Activated naive CD4-positive, alpha-beta T cell treated with anti-CD3 and anti-CD28 coated beads, Interleukin-2, amount 50 U/mL, for 72 hours (primary cell): ENCODE data around the gene GRK4. TPM values are rescaled to one million over a fixed set of nuclear protein-coding genes. Genes with fewer than 3 reads are reported as not detected.
"Not testable (repeated sequence)": the region's sequence is repeated elsewhere in the genome, so short reads cannot be mapped to it uniquely, and the experiment has no call there.

Source experiments
- ATAC-seq, 2 donors: fragments of 150-1000 bp; cut with Tn5 transposase; 2 replicates each; pipeline ENCODE4 v1.10.0; 2021; ENCODE audit warnings: mild to moderate bottlenecking in 2 of 2, moderate library complexity in 2 of 2
- DNase-seq, 2 donors: peaks; one replicate each; pipeline ENCODE4 v3.0.0; 2021 to 2022; ENCODE audit warnings: low spot score in 2 of 2
- H3K27ac Mint-ChIP-seq, 2 donors: one replicate each; pipeline ENCODE4 v1.8.0; 2022; ENCODE audit warnings: mild to moderate bottlenecking in 2 of 2, mixed read lengths in 2 of 2
- H3K36me3 Mint-ChIP-seq, 2 donors: one replicate each; pipeline ENCODE4 v1.8.0; 2022; ENCODE audit warnings: mixed read lengths in 2 of 2
- H3K9me3 Mint-ChIP-seq, 2 donors: one replicate each; pipeline ENCODE4 v1.8.0; 2022; ENCODE audit warnings: mixed read lengths in 2 of 2
- total RNA-seq, 2 donors: library from RNA; stranded (reverse); gene quantifications; one replicate each; pipeline ENCODE4 v1.2.3, GENCODE V29; 2022

Gene GRK4
- total RNA-seq, 2 donors from 2014 or later, result 2.9 to 7.2 TPM

DNA sequence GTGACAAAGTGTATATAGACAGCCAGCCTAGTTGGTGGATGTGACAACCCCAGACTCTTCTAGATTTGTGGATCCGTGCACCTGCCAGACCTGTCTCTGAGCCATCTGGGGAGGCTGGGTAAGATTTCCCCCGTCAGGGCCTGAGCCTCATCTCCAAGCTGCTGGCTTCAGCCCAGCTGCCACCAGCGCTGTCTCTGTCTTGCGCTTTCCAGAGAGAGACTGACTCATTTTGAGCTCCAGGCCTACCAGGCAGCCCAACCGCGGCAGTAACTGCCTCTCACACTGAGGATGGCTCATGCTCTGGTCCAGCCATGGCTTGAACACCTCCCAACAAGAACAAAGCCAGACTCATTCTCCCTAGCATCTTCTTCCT lies 26.6 kb upstream of the GRK4 start:
- DNase-seq (peak; percentile 61 to 78), ATAC-seq (peak; percentile 39 to 50)
- Mint-ChIP-seq H3K9me3 (no peaks in the 10 kb centered on the region), H3K36me3 (peaks cover 27 to 39% of the 10 kb centered on the region in 2 donors), H3K27ac (peak overlapping the region; percentile 96 to 99)

DNA sequence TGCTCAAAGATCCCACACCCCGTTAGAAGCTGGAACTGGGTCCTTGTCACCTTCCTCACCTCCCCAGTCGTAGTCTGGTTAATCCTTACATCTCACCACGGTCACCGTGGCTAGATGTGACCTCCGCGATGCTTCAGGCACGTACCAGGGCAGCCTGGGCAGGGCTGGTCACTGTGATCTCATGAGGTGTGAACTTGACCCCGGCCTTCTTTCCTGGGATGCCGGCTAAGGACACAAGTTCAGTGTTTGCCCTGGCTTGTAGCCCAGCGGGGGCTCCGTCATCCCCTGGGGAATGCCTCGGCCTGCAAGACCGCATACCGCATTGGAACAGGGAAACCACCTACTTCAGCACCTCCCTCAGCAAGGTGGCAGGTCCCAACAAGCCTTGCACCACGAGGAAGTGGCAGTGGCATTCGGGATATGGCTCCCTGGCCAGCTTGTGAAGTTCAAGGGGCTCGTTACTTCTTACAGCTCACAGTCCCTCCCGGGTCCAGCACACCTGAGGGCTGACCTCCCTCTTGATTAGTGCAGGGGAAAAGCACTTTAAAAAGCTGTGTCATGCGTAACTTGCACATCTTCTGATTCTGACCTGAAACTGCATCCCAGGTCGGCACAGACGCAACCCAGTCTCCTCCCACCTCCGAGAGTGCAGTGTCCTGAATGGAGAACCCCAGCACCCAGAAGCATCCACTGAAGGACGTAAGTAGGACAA lies 26.1 kb upstream of the GRK4 start:
- ATAC-seq (peak in 1 of 2 donors; percentile 0), DNase-seq (peak in 1 of 2 donors; percentile 71)
- Mint-ChIP-seq H3K36me3 (peaks cover 23 to 40% of the 10 kb centered on the region in 2 donors), H3K27ac (peak overlapping the region; percentile 96 to 99), H3K9me3 (no peaks in the 10 kb centered on the region)

DNA sequence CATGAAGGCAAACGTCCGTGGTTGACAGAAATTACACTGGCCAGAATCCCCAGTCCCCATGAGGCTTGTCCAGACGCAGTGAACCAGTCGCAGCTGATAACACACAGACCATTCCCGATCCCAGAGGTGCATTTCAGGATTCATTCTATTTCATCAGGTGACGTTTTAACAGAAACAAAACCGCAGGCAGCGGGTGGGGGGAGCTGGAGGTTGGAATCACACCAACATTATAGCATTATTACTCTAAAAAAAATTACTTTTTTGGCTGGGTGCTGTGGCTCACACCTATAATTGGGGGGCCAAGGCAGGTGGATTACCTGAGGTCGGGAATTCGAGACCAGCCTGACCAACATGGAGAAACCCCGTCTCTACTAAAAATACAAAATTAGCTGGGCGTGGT lies 25.4 kb upstream of the GRK4 start:
- DNase-seq (peak in 1 of 2 donors; percentile 34), ATAC-seq (no peak)
- no peaks in the 10 kb centered on the region for H3K9me3 Mint-ChIP-seq
- H3K36me3 Mint-ChIP-seq, result peaks cover 20 to 40% of the 10 kb centered on the region in 2 donors
- H3K27ac Mint-ChIP-seq, result peak overlapping the region; percentile 96 to 99

DNA sequence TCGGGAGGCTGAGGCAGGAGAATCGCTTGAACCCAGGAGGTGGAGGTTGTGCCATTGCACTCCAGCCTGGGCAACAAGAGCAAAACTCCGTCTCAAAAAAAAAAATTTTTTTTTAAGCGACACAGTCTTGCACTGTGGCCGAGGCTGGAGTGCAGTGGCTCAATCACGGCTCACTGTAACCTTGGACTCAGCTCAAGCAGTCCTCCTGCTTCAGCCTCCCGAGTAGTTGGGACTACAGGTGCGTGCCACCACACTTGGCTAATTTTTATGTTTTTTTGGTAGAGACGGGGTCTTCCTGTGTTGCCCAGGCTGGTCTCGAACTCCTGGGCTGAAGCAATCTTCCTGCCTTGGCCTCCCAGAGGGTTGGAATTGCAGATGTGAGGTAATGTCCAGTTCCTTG lies 25.0 kb upstream of the GRK4 start:
- peak overlapping the region; percentile 57 to 91 for H3K27ac Mint-ChIP-seq
- peak in 1 of 2 donors; percentile 40 for DNase-seq
- H3K9me3 Mint-ChIP-seq, ATAC-seq: not testable (repeated sequence)
- peaks cover 16 to 36% of the 10 kb centered on the region in 2 donors for H3K36me3 Mint-ChIP-seq

DNA sequence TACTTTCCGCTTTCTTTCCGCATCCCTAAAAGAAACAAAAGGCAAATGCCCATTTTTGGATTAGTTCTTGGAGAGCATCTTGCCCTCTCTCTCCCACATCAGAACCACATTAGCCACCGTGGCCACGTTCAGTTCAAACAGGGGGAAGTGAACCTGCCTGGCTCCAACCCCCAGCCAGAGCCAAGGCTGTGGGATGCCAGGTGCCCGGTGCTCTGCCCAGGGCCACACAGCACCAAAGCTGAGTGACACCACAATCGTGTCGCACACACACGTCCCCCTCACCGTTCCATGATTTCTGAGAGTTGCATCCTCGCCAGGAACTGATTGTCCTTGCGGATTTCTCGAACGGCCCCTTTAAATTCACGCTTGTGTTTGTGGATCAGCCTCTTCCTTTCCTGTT lies 24.5 kb upstream of the GRK4 start:
- no peak for ATAC-seq
- Mint-ChIP-seq H3K9me3 (no peaks in the 10 kb centered on the region), H3K27ac (peak overlapping the region; percentile 72 to 91), H3K36me3 (peaks cover 16 to 35% of the 10 kb centered on the region in 2 donors)
- peak in 1 of 2 donors; percentile 47 for DNase-seq

DNA sequence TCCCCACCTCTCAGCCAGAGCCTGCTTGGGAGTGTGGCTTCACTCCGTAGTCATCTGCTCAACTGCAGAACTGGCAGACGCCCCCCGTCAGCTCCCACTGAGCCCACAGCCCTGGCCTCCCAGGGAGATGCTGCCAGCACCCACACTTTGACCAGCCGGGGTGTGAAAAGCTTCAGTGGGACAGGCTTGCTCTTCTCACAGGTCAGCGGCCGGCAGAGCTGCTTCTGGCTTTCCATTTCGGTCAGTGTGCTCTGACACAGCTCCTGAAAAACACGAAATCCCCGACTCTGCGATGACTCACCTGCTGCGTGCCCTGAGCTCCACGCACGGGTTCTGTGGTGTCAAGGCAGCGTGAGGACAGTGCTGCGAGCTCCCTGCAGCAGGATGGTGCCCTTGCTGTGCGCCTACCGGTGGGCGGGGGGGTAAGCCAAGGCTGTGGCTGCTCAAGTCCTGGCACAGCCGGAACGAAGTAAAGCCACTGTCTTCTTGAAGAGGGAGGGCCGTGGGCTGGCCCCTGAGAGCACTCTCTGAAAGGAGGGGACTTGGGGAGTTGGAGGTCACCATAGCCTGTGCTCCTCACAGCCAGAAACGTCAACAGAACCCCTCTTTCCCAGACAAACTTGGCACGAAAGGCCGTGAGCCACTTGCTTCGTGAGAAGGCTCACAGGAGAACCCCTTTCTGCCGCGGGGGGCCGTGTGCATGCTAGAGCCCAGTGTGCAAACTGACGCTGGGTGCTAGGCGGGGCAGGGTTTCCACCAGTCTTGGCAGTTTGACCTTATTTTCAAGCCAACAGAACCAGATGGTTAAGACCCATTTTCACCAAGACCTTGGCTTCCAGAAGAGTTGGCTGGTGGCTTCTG lies 23.8 kb upstream of the GRK4 start:
- DNase-seq (peak in 1 of 2 donors; percentile 59), ATAC-seq (no peak)
- Mint-ChIP-seq H3K27ac (peak overlapping the region; percentile 72 to 91), H3K36me3 (peaks cover 16 to 35% of the 10 kb centered on the region in 2 donors), H3K9me3 (no peaks in the 10 kb centered on the region)

DNA sequence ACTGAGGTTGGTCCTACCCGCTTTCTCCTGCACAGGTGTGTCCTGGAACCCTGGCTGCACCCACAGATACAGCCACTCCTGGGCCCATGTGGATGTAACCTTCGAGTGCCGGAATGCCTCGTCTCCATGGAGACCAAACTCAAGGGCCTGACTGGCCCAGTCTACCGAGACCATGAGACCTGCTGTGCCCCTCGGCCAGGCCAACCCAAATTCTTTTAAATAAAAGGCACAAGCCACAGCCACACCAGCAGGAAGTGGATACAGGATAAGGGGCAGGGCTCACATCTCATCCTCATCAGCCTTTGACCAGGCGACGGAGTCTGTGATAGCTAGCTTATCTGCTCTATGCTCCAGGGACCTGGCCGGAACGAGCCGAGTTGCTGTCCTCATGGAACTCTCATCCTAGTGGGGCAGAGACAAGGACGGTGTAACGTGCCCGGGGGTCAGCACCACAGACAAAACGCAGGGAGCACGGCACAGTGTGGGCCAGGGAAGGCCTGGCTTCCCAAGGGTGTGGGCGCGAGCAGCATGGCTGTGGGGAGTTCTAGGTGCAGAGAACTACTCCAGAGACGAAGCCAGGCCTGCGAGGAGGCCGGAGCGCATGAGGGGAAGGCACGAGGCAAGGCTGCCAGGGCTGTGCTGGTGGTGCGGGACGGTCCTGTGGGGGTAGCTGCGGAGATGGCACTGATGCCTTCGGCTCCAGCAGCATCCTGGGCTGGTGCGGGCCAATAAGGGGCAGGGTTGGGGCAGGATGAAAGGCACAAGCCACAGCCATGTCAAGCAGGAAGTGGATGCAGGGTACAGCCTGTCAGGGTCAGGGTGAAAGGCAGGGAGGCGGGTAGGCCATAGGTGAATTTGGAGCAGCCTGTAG lies 22.9 kb upstream of the GRK4 start:
- peak in 1 of 2 donors; percentile 53 for DNase-seq
- ATAC-seq, result no peak
- Mint-ChIP-seq H3K36me3 (peaks cover 18 to 35% of the 10 kb centered on the region in 2 donors), H3K27ac (peak overlapping the region; percentile 14 to 91), H3K9me3 (no peaks in the 10 kb centered on the region)

DNA sequence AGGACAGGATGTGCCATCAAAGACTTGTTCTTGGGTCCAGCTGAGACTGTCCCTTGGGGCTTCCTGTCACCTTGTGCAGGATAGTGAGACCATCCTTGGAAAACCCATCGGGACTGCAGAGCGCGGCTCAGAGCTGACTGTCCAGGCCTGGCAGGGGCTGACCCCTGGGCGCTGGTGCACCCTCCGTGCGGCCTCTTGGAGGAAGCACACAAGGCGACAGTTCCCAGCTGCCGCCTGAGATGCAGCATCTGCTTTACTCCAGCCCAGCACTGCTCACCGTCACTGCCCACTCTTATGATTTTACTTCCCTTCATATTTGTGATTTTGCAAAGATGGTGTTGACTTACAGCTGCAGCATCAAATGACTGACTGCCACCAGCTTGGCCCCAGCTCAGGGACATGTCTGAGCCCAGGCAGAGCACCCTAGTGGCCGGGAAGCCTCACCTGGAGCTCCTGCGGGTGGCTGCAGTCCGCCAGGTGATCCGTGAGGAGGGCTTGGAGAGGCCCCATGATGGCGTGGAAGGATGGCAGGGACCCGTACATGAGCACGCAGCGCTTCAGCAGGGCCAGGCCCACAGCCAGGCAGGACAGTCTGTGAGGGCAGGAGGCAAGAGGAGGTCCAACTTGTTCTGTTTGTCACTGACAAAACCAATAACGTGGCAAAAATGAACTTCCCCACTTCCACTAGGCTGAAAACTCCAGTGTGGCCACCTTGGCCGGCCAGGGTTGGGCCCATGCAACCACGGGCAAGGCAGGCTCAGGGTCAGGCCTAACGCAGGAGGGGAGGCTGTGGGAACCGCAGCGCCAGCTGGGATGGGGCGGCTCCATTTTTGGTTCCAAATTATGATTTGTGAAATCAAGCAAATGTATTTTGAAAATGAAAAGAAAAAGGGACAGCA lies 22.0 kb upstream of the GRK4 start:
- H3K36me3 Mint-ChIP-seq, result peaks cover 20 to 38% of the 10 kb centered on the region in 2 donors
- no peak for ATAC-seq

DNA sequence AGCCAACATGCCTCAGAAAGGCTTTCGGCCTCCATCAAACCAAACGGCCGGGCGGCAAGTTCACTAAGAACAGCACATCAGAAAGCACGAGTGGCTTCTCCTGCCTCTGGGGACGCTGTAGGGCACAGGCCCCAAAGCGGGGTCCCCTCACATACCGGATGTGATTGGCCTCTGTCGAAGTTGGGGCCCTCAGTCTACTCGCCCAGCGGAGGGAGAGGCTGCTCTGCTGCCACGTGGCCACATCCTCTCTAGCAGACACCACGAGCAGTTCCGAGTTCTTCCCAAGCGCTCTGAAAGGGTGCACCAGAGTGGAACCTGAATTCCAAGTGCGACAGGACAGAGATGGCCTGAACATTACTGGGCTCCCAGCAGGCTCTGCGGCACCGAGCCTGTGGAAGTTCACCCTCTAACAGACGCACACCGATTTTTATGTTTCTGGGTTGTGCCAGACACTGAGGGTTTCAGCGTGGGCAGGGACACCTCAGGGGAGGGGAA lies 21.3 kb upstream of the GRK4 start:
- ATAC-seq, result no peak

More for the DNA sequence above, 22.0 kb upstream of the GRK4 start:
- H3K27ac Mint-ChIP-seq, result peak overlapping the region; percentile 57 to 91
- DNase-seq, result peak in 1 of 2 donors; percentile 52
- H3K9me3 Mint-ChIP-seq, result no peaks in the 10 kb centered on the region

DNA sequence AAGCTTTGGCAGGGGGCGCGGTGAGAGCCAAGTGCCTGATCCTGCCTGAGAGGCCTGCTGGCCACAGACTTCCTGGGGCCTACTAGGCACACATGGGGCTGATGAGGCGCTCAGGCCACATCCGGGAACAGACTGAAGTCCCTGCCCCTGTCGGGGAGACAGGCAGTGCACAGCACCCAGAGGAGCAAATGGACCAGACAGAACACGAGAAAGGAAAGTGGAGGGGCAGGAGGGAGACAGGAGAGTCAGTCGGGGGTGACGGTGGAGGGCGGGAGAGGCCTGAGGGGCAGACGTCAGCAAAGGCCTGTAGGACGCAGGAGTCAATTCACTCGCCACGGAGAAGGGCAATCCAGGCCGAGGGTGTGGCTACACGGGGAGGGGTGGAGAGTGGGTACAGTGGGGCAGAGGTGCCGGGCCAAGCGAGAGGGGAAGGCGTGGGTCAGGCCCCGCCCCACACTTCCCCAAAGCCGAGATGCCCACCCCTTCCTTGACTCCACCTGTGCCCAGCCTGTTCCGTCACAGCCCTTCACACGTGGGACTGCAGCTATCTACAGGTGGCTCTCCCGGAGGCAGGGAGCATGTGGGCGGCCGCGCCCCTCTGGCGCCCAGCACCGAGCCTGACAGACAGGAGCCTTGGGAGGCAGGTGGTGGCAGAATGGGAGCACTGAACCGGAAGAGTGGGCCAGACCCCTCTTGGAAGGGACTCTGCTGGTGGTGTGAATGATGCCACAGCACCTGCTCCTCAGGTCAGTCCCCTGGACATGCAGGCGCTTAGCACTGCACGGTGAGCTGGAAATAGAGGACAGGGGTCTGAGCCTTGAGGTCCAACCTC lies 20.6 kb upstream of the GRK4 start:
- H3K27ac Mint-ChIP-seq, result peak overlapping the region; percentile 91 to 93
- no peaks in the 10 kb centered on the region for H3K9me3 Mint-ChIP-seq
- H3K36me3 Mint-ChIP-seq, result peaks cover 26 to 29% of the 10 kb centered on the region in 2 donors
- ATAC-seq, result peak; percentile 14 to 20
- peak in 1 of 2 donors; percentile 54 for DNase-seq

More for the DNA sequence above, 21.3 kb upstream of the GRK4 start:
- no peak for DNase-seq
- Mint-ChIP-seq H3K27ac (peak overlapping the region; percentile 91 to 93), H3K36me3 (peaks cover 26 to 36% of the 10 kb centered on the region in 2 donors), H3K9me3 (no peaks in the 10 kb centered on the region)

DNA sequence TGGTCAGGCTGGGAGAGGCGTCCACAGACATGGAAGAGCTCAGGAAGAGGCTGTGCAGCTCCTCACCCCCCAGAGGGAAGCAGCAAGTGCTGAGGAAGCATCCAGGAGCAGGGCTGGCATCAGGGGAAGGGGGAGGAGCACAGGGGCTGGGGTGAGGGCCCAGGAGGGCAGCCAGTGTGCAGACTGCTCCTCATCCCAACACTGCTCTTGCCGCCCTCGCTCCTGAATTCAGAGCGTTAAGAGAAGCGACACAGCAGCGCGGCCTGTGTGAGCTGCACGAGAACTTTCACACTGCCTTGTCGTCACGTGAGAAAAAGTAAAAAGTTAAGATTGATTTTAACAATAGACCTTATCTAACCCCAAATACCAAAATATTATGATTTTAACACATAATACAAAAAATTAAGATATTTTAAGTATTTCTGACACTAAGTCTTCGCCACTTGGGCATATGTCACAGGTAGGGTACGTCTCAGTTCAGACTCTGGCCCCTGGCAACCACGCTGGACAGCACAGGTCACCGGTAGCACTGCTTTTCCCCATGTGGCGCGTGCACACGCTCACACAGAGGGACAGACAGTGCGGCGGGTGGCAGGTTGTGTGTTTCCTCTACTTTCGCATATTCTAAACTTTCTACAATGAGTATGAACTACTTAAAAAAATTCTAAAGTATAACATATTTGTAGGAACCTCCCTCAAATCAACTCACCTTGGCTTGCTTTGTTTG lies 19.8 kb upstream of the GRK4 start:
- H3K9me3 Mint-ChIP-seq, result no peaks in the 10 kb centered on the region
- DNase-seq (peak in 1 of 2 donors; percentile 26), ATAC-seq (peak in 1 of 2 donors; percentile 6)
- H3K27ac Mint-ChIP-seq, result peak overlapping the region; percentile 88 to 91
- peaks cover 26 to 27% of the 10 kb centered on the region in 2 donors for H3K36me3 Mint-ChIP-seq

DNA sequence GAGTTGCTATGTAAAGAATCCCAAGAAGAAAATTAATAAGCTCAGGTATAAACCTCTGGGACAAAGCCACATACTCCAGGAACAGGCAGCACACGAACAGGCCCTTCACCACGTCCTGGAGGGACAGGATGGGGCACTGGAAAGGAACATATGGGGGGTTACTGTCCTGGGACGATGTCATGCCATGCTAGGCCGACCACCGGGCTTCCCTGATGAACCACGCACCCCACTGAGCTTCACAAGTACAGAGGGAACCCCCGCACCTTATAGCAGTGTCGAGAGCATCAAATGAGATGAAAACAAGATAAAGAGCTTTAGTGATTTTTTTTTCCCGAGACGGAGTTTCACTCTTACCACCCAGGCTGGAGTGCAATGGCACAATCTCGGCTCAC lies 19.3 kb upstream of the GRK4 start:
- peaks cover 22 to 26% of the 10 kb centered on the region in 2 donors for H3K36me3 Mint-ChIP-seq
- DNase-seq (no peak), ATAC-seq (no peak)
- H3K27ac Mint-ChIP-seq, result peak overlapping the region in 1 of 2 donors; percentile 88
- H3K9me3 Mint-ChIP-seq, result no peaks in the 10 kb centered on the region

DNA sequence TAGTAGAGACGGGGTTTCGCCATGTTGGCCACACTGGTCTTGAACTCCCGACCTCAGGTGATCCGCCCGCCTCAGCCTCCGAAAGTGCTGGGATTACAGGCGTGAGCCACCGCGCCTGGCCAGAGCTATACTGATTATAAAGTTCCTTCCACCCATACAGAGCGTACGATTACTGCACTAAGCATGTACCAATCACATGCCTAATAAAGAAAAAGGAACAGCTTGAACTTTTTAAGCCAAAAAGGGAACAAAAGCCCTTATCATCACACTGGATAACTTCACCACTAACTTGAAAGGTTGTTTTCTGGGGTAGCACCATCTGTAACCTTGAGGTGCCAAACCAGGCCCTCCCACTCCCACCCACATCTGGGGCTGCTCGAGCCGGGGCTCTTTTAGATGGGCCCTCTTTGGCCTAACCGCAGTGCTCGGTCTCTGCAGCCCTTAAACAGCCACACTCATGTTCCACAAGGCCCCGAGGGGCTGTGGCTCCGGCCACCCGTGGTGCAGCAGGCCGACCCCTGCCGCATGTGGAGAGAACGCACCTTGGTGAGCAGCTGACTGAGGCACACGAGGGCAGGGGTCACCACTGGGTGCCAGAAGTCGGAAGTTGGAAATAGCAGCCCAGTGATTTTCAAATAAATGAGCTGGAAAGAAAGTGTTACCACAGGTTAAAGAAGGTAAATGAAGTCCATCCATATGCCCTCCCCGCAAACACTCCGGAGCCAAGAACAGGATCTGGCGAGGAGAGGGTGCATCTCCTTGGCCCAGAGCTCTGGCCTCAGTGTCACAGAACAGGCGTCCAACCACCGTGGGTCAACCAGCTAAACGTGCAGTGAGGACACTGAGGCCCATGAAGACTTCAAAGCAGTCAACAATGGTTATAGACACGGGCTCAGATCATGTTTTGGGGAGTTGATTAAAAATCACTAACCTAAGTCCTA lies 18.5 kb upstream of the GRK4 start:
- Mint-ChIP-seq H3K9me3 (no peaks in the 10 kb centered on the region), H3K36me3 (peaks cover 20% of the 10 kb centered on the region in 2 donors), H3K27ac (peak overlapping the region; percentile 22 to 35)
- ATAC-seq (no peak), DNase-seq (peak in 1 of 2 donors; percentile 44)
